GM13977 (cell line): ENCODE measurements around the gene NFIA.

Source experiments
- DNase-seq: peaks from one replicate; pipeline ENCODE4 v3.0.0; 2012; ENCODE audit warnings: low spot score
- CTCF ChIP-seq: IDR thresholded peaks from 2 replicates; pipeline ENCODE4 v1.5.1; 2012; ENCODE audit warnings: mild to moderate bottlenecking, control low read depth; ENCODE audit not compliant: insufficient read depth; ENCODE audit errors: extremely low read depth, missing control alignments
- in situ Hi-C: fragments of 300-500 bp; cut with MboI; formaldehyde crosslinking; loops from one replicate; pipeline ENCODE4 v1.12.0; 2022; ENCODE audit warnings: low sequenced_read_pairs, low pct_unique_long_range_greater_than_20kb, mixed read lengths, inconsistent platforms; ENCODE audit not compliant: unreplicated experiment

Gene NFIA

GRCh38 chr1:61160526-61160925 is 78.2 kb downstream of the NFIA start:
- no peak for TF ChIP-seq CTCF
- DNase-seq: no peak
- in situ Hi-C loops: no loop called here

- TF ChIP-seq CTCF: no peak
- DNase-seq: no peak
- in situ Hi-C loops: no loop called here
These were observed 80.3 kb downstream of the NFIA start for GRCh38 chr1:61162520-61163258.

GRCh38 chr1:61163355-61163754 is 81.0 kb downstream of the NFIA start:
- DNase-seq: no peak
- in situ Hi-C loops: no loop called here
- no peak for TF ChIP-seq CTCF

GRCh38 chr1:61165402-61165801 is 83.0 kb downstream of the NFIA start:
- in situ Hi-C loops: no loop called here
- no peak for TF ChIP-seq CTCF
- DNase-seq: no peak

- in situ Hi-C loops: no loop called here
- DNase-seq: no peak
- TF ChIP-seq CTCF: no peak
These were observed 84.9 kb downstream of the NFIA start for GRCh38 chr1:61167309-61167708.

- no peak for TF ChIP-seq CTCF
- in situ Hi-C loops: no loop called here
- no peak for DNase-seq
These were observed 86.7 kb downstream of the NFIA start for GRCh38 chr1:61169045-61169444.
